Measurements from ENCODE around the gene NGEF. TPM values are rescaled to one million over a fixed set of nuclear protein-coding genes. Genes with fewer than 3 reads are reported as not detected.

Gene NGEF
- total RNA-seq, 6 experiments from 2014 or later: 16.4 to 20.9 (median 20.2) TPM

GRCh38 chr2:232925153-232925820 is 87.8 kb downstream of the NGEF start:
- no peaks in the 10 kb centered on the region for H3K9me3 ChIP-seq
- H3K4me1 ChIP-seq: peaks cover 0 to 3% (median 0%) of the 10 kb centered on the region in 4 donors
- H3K27me3 ChIP-seq: no peaks in the 10 kb centered on the region
- peaks cover 0 to 7% (median under 1%) of the 10 kb centered on the region in 4 donors for H3K36me3 ChIP-seq
- WGBS (ENCODE audit: insufficient coverage, low coverage, low lambda C conversion rate, missing lambda C conversion rate): 63% methylated on average over 4 of the region's 11 CpGs
- intact Hi-C loops (cut with DNase I): no loop called here
- no peak overlapping the region for H3K27ac ChIP-seq
- DNase-seq (no peak), ATAC-seq (no peak)
- TF ChIP-seq CTCF (IDR thresholded peaks at IDR 0.05) (no peak), POLR2A (IDR thresholded peaks at IDR 0.05) (no peak)
- H3K4me3 ChIP-seq: no peak overlapping the region

DNA sequence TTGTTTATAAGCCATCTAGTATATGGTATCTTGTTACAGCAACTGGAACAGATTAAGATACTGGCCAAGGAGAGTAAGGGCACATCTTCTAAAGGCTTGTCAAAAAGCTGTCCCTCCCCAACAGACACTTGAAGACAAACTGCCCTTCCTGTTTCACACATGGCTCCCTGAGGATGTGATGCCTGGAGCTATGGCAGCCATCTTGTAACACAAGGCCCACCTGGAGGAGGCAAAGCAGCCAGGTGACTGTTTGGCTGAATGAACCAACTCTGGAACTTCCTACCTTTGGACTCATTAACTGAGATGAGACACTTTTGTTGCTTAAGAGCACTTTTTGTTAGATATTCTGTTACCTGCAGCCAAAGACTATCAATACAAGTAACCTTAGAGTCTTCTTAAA is 88.6 kb downstream of the NGEF start:
- peaks cover 0 to 7% (median 2%) of the 10 kb centered on the region in 4 donors for H3K36me3 ChIP-seq
- H3K4me3 ChIP-seq: no peak overlapping the region
- peaks cover 0 to 3% (median 0%) of the 10 kb centered on the region in 4 donors for H3K4me1 ChIP-seq
- no peak for DNase-seq
- TF ChIP-seq POLR2A (IDR thresholded peaks at IDR 0.05) (no peak), CTCF (IDR thresholded peaks at IDR 0.05) (no peak)
- intact Hi-C loops (cut with DNase I): no loop called here
- no peak overlapping the region for H3K27ac ChIP-seq
- no peaks in the 10 kb centered on the region for H3K27me3 ChIP-seq
- H3K9me3 ChIP-seq: no peaks in the 10 kb centered on the region
- ATAC-seq: no peak

GRCh38 chr2:232920760-232921159 is 92.3 kb downstream of the NGEF start:
- intact Hi-C loops (cut with DNase I): no loop called here
- 67% methylated on average over 3 of the region's 3 CpGs for WGBS (ENCODE audit: insufficient coverage, low coverage, low lambda C conversion rate, missing lambda C conversion rate)
- H3K36me3 ChIP-seq: peaks cover 0 to 7% (median 2%) of the 10 kb centered on the region in 4 donors
- no peaks in the 10 kb centered on the region for H3K9me3 ChIP-seq
- H3K4me1 ChIP-seq: no peaks in the 10 kb centered on the region
- no peak overlapping the region for H3K27ac ChIP-seq
- ATAC-seq: no peak
- H3K27me3 ChIP-seq: no peaks in the 10 kb centered on the region
- TF ChIP-seq CTCF (IDR thresholded peaks at IDR 0.05) (no peak), POLR2A (IDR thresholded peaks at IDR 0.05) (no peak)
- H3K4me3 ChIP-seq: no peak overlapping the region
- DNase-seq: no peak

GRCh38 chr2:232920055-232920454 is 93.0 kb downstream of the NGEF start:
- Histone ChIP-seq H3K4me3 (no peak overlapping the region), H3K9me3 (no peaks in the 10 kb centered on the region), H3K27ac (no peak overlapping the region), H3K4me1 (no peaks in the 10 kb centered on the region), H3K36me3 (peaks cover 0 to 7% (median 2%) of the 10 kb centered on the region in 4 donors), H3K27me3 (no peaks in the 10 kb centered on the region)
- ATAC-seq: no peak
- DNase-seq: no peak
- TF ChIP-seq CTCF (IDR thresholded peaks at IDR 0.05) (no peak), POLR2A (IDR thresholded peaks at IDR 0.05) (no peak)
- intact Hi-C loops (cut with DNase I): no loop called here
- 100% methylated on average over 1 of the region's 11 CpGs for WGBS (ENCODE audit: insufficient coverage, low coverage, low lambda C conversion rate, missing lambda C conversion rate)
